Measurements from ENCODE around the gene MRE11.

MRE11 gene

GRCh38 chr11:94454301-94454700 is 39.3 kb downstream of the MRE11 start:
- TF ChIP-seq CTCF (IDR thresholded peaks at IDR 0.05; ENCODE audit: low read depth, low read length) = no peak
- H3K36me3 ChIP-seq = peaks cover 13% of the 10 kb centered on the region
- H3K27me3 ChIP-seq (ENCODE audit: insufficient read depth, low read depth, severe bottlenecking) = no peaks in the 10 kb centered on the region
- H3K27ac ChIP-seq = no peak overlapping the region
- H3K4me3 ChIP-seq (ENCODE audit: low read depth, low read length) = no peak overlapping the region
- no peak for DNase-seq
- no peaks in the 10 kb centered on the region for H3K9me3 ChIP-seq (ENCODE audit: severe bottlenecking)

GRCh38 chr11:94452988-94453387 is 40.7 kb downstream of the MRE11 start:
- DNase-seq = no peak
- no peaks in the 10 kb centered on the region for H3K9me3 ChIP-seq (ENCODE audit: severe bottlenecking)
- no peak overlapping the region for H3K27ac ChIP-seq
- no peaks in the 10 kb centered on the region for H3K27me3 ChIP-seq (ENCODE audit: insufficient read depth, low read depth, severe bottlenecking)
- no peak for TF ChIP-seq CTCF (IDR thresholded peaks at IDR 0.05; ENCODE audit: low read depth, low read length)
- no peak overlapping the region for H3K4me3 ChIP-seq (ENCODE audit: low read depth, low read length)
- peaks cover 9% of the 10 kb centered on the region for H3K36me3 ChIP-seq

- Histone ChIP-seq H3K4me3 (ENCODE audit: low read depth, low read length) (no peak overlapping the region), H3K9me3 (ENCODE audit: severe bottlenecking) (no peaks in the 10 kb centered on the region), H3K36me3 (peaks cover 19% of the 10 kb centered on the region), H3K27me3 (ENCODE audit: insufficient read depth, low read depth, severe bottlenecking) (no peaks in the 10 kb centered on the region), H3K27ac (no peak overlapping the region)
- DNase-seq = no peak
- no peak for TF ChIP-seq CTCF (IDR thresholded peaks at IDR 0.05; ENCODE audit: low read depth, low read length)
These were observed 43.6 kb downstream of the MRE11 start for GRCh38 chr11:94450048-94450447.

- Histone ChIP-seq H3K27me3 (ENCODE audit: insufficient read depth, low read depth, severe bottlenecking) (no peaks in the 10 kb centered on the region), H3K27ac (no peak overlapping the region), H3K36me3 (peaks cover 23% of the 10 kb centered on the region), H3K4me3 (ENCODE audit: low read depth, low read length) (no peak overlapping the region), H3K9me3 (ENCODE audit: severe bottlenecking) (no peaks in the 10 kb centered on the region)
- TF ChIP-seq CTCF (IDR thresholded peaks at IDR 0.05; ENCODE audit: low read depth, low read length) = no peak
- no peak for DNase-seq
These were observed 44.2 kb downstream of the MRE11 start for GRCh38 chr11:94449437-94449836.

- no peak overlapping the region for H3K27ac ChIP-seq
- no peaks in the 10 kb centered on the region for H3K9me3 ChIP-seq (ENCODE audit: severe bottlenecking)
- no peak overlapping the region for H3K4me3 ChIP-seq (ENCODE audit: low read depth, low read length)
- DNase-seq = no peak
- peaks cover 25% of the 10 kb centered on the region for H3K36me3 ChIP-seq
- TF ChIP-seq CTCF (IDR thresholded peaks at IDR 0.05; ENCODE audit: low read depth, low read length) = no peak
- no peaks in the 10 kb centered on the region for H3K27me3 ChIP-seq (ENCODE audit: insufficient read depth, low read depth, severe bottlenecking)
These were observed 44.6 kb downstream of the MRE11 start for GRCh38 chr11:94449029-94449428.

GRCh38 chr11:94447149-94447548 is 46.5 kb downstream of the MRE11 start:
- DNase-seq = no peak
- H3K36me3 ChIP-seq = peaks cover 25% of the 10 kb centered on the region
- no peaks in the 10 kb centered on the region for H3K27me3 ChIP-seq (ENCODE audit: insufficient read depth, low read depth, severe bottlenecking)
- H3K9me3 ChIP-seq (ENCODE audit: severe bottlenecking) = no peaks in the 10 kb centered on the region
- TF ChIP-seq CTCF (IDR thresholded peaks at IDR 0.05; ENCODE audit: low read depth, low read length) = no peak
- 0 out of 2 replicates have a peak overlapping the region, but pooled peaks have one; percentile 6 for H3K27ac ChIP-seq
- H3K4me3 ChIP-seq (ENCODE audit: low read depth, low read length) = no peak overlapping the region
